ENCODE results near the gene DGKB. TPM values are rescaled to one million over a fixed set of nuclear protein-coding genes. Genes with fewer than 3 reads are reported as not detected.
A peak's percentile ranks its signal among the peaks of the same experiment; 100 is the strongest.

The DGKB gene
- total RNA-seq, 1 experiment from 2014 or later: 0.48 TPM

- H2AFZ ChIP-seq: no peak overlapping the region
- DNase-seq: no peak
- no peaks in the 10 kb centered on the region for H3K9me3 ChIP-seq (ENCODE audit: insufficient read depth, low read depth)
- H3K79me2 ChIP-seq (ENCODE audit: low read depth): no peaks in the 10 kb centered on the region
- no TSS peak for BruUV-seq (replicated peaks)
- ChIA-PET POLR2A (ENCODE audit: unreplicated experiment) (no interaction called here), CTCF (interaction anchor here (0.5 kb wide), 1 partner anchor 195 kb away, joined by 3 read pairs; no protein-coding TSS in a partner anchor)
- no peak for TF ChIP-seq EZH2 (IDR thresholded peaks at IDR 0.05; ENCODE audit: low read depth)
- TF ChIP-seq CTCF (conservative IDR thresholded peaks at IDR 0.05): no peak
- H3K27me3 ChIP-seq (ENCODE audit: insufficient read depth, low read depth): no peaks in the 10 kb centered on the region
- H3K4me3 ChIP-seq: no peak overlapping the region
- no peak overlapping the region for H3K4me2 ChIP-seq
- intact Hi-C loops (cut with micrococcal nuclease; ENCODE audit: unreplicated experiment): loop anchor here (2.0 kb wide), 1 partner anchor 1165 kb away; no protein-coding TSS in a partner anchor
- H4K20me1 ChIP-seq (ENCODE audit: insufficient read depth): no peaks in the 10 kb centered on the region
- H3K27ac ChIP-seq: no peak overlapping the region
- H3K4me1 ChIP-seq (replicated peaks; ENCODE audit: insufficient read depth): no peaks in the 10 kb centered on the region
- no peaks in the 10 kb centered on the region; the same call in 1 of the 2 replicates for H3K9me2 ChIP-seq (ENCODE audit: insufficient read depth)
- no peaks in the 10 kb centered on the region for H3F3A ChIP-seq (ENCODE audit: insufficient read depth, low read depth)
- H3K36me3 ChIP-seq (ENCODE audit: low read depth): no peaks in the 10 kb centered on the region
Measured at GRCh38 chr7:14690075-14690474, 212.5 kb downstream of the DGKB start.

GRCh38 chr7:14688208-14688607 is 214.3 kb downstream of the DGKB start:
- no peaks in the 10 kb centered on the region for H3K4me1 ChIP-seq (replicated peaks; ENCODE audit: insufficient read depth)
- no peak for DNase-seq
- no TSS peak for BruUV-seq (replicated peaks)

GRCh38 chr7:14687777-14688176 is 214.8 kb downstream of the DGKB start:
- Histone ChIP-seq H3K4me3 (no peak overlapping the region), H3K79me2 (ENCODE audit: low read depth) (no peaks in the 10 kb centered on the region), H2AFZ (peak overlapping the region; percentile 40; the same call in 1 of the 2 replicates), H3K9me2 (ENCODE audit: insufficient read depth) (no peaks in the 10 kb centered on the region), H3K4me2 (no peak overlapping the region), H3K27me3 (ENCODE audit: insufficient read depth, low read depth) (no peaks in the 10 kb centered on the region), H3K4me1 (replicated peaks; ENCODE audit: insufficient read depth) (no peaks in the 10 kb centered on the region), H3K27ac (no peak overlapping the region), H4K20me1 (ENCODE audit: insufficient read depth) (no peaks in the 10 kb centered on the region), H3K9me3 (ENCODE audit: insufficient read depth, low read depth) (no peaks in the 10 kb centered on the region), H3K36me3 (ENCODE audit: low read depth) (no peaks in the 10 kb centered on the region), H3F3A (ENCODE audit: insufficient read depth, low read depth) (no peaks in the 10 kb centered on the region)
- no peak for DNase-seq
- BruUV-seq (replicated peaks): no TSS peak
- intact Hi-C loops (cut with micrococcal nuclease; ENCODE audit: unreplicated experiment): no loop called here
- ChIA-PET POLR2A (ENCODE audit: unreplicated experiment) (no interaction called here), CTCF (no interaction called here)
- TF ChIP-seq CTCF (conservative IDR thresholded peaks at IDR 0.05) (no peak), EZH2 (IDR thresholded peaks at IDR 0.05; ENCODE audit: low read depth) (no peak)

More at GRCh38 chr7:14688208-14688607, 214.3 kb downstream of the DGKB start:
- Histone ChIP-seq H3K27ac (no peak overlapping the region), H3F3A (ENCODE audit: insufficient read depth, low read depth) (no peaks in the 10 kb centered on the region), H3K79me2 (ENCODE audit: low read depth) (no peaks in the 10 kb centered on the region), H3K27me3 (ENCODE audit: insufficient read depth, low read depth) (no peaks in the 10 kb centered on the region), H3K4me2 (no peak overlapping the region), H3K36me3 (ENCODE audit: low read depth) (no peaks in the 10 kb centered on the region), H3K9me3 (ENCODE audit: insufficient read depth, low read depth) (no peaks in the 10 kb centered on the region), H3K4me3 (no peak overlapping the region), H2AFZ (no peak overlapping the region), H3K9me2 (ENCODE audit: insufficient read depth) (no peaks in the 10 kb centered on the region), H4K20me1 (ENCODE audit: insufficient read depth) (no peaks in the 10 kb centered on the region)
- CTCF ChIA-PET: no interaction called here
- no peak for TF ChIP-seq CTCF (conservative IDR thresholded peaks at IDR 0.05)
- no peak for TF ChIP-seq EZH2 (IDR thresholded peaks at IDR 0.05; ENCODE audit: low read depth)
- intact Hi-C loops (cut with micrococcal nuclease; ENCODE audit: unreplicated experiment): no loop called here
- POLR2A ChIA-PET (ENCODE audit: unreplicated experiment): no interaction called here

Measured in PC-9 (cell line).